HepG2 (cell line): ENCODE results near the gene TEAD3. TPM values are rescaled to one million over a fixed set of nuclear protein-coding genes. Genes with fewer than 3 reads are reported as not detected.

Source experiments
- CENPBD1 ChIP-seq: sonication (generic); formaldehyde crosslinking; IDR thresholded peaks from 2 replicates; pipeline ENCODE4 v1.8.0; 2022; ENCODE audit warnings: missing genetic modification reagents, low read depth, mild to moderate bottlenecking, borderline replicate concordance
- GATA4 ChIP-seq: sonication (generic); IDR thresholded peaks from 2 replicates; pipeline ENCODE4 v1.6.1; 2016; ENCODE audit warnings: antibody characterized with exemption, low read depth, borderline replicate concordance
- HDAC2 ChIP-seq: sonication (generic); formaldehyde crosslinking; IDR thresholded peaks from 2 replicates; pipeline ENCODE4 v1.4.0; 2020; ENCODE audit warnings: missing genetic modification reagents
- HNF4A ChIP-seq: sonication (generic); formaldehyde crosslinking; IDR thresholded peaks from 2 replicates; pipeline ENCODE4 v1.4.0; 2020; ENCODE audit warnings: missing genetic modification reagents
- KDM1A ChIP-seq: IDR thresholded peaks from 2 replicates; pipeline ENCODE4 v1.6.1; 2016; ENCODE audit warnings: missing compliant biosample characterization
- MAX ChIP-seq: IDR thresholded peaks from 2 replicates; pipeline ENCODE4 v1.6.1; 2012; ENCODE audit warnings: inconsistent platforms
- MTF2 ChIP-seq: sonication (generic); formaldehyde crosslinking; IDR thresholded peaks from 2 replicates; pipeline ENCODE4 v1.5.0; 2020; ENCODE audit warnings: missing genetic modification reagents, borderline replicate concordance
- NFKBIZ ChIP-seq: IDR thresholded peaks from 2 replicates; pipeline ENCODE4 v1.6.1; 2018; ENCODE audit warnings: missing genetic modification reagents, missing compliant biosample characterization
- NR2F2 ChIP-seq: IDR thresholded peaks from 2 replicates; pipeline ENCODE4 v1.6.1; 2012; ENCODE audit warnings: low read depth, inconsistent platforms, borderline replicate concordance
- PHF21A ChIP-seq: sonication (generic); formaldehyde crosslinking; IDR thresholded peaks from 2 replicates; pipeline ENCODE4 v1.5.0; 2020; ENCODE audit warnings: mild to moderate bottlenecking, missing genetic modification reagents
- SP5 ChIP-seq: IDR thresholded peaks from 2 replicates; pipeline ENCODE4 v1.6.1; 2016; ENCODE audit warnings: low read depth, borderline replicate concordance
- TP53 ChIP-seq: sonication (generic); formaldehyde crosslinking; conservative IDR thresholded peaks from 2 replicates; pipeline ENCODE4 v1.4.0; 2020; ENCODE audit warnings: missing genetic modification reagents
- ZC3H4 ChIP-seq: sonication (generic); formaldehyde crosslinking; IDR thresholded peaks from 2 replicates; pipeline ENCODE4 v1.4.0; 2020; ENCODE audit warnings: missing genetic modification reagents, borderline replicate concordance
- ZFP41 ChIP-seq: sonication (generic); formaldehyde crosslinking; IDR thresholded peaks from 2 replicates; pipeline ENCODE4 v1.4.0; 2020; ENCODE audit warnings: mild to moderate bottlenecking, missing genetic modification reagents, borderline replicate concordance
- ZNF20 ChIP-seq: sonication (generic); formaldehyde crosslinking; IDR thresholded peaks from 2 replicates; pipeline ENCODE4 v1.4.0; 2020; ENCODE audit warnings: mild to moderate bottlenecking, moderate library complexity, missing genetic modification reagents
- ZNF510 ChIP-seq: sonication (generic); formaldehyde crosslinking; IDR thresholded peaks from 2 replicates; pipeline ENCODE4 v1.4.0; 2020; ENCODE audit warnings: low read depth, mild to moderate bottlenecking, missing genetic modification reagents
- ZNF580 ChIP-seq: IDR thresholded peaks from 2 replicates; pipeline ENCODE4 v1.6.1; 2016; ENCODE audit warnings: low read depth, borderline replicate concordance
- polyA plus RNA-seq, 8 experiments: library from polyadenylated mRNA; depleted of rRNA in 3 of 8; stranded (reverse) in 7 of 8; unstranded in 1 of 8; fragments of >200 nt; fragmentation: Illumina TruSeq in 4 of 8; extraction: Trizol in 4 of 8; gene quantifications; 2 replicates each; pipeline versions ENCODE4 v1.2.1 to v1.2.3, GENCODE V29; 2011 to 2016; ENCODE audit warnings: low read depth in 4 of 8, missing spikeins in 1 of 8, mixed read lengths in 1 of 8; ENCODE audit not compliant: insufficient read depth in 1 of 8
- total RNA-seq, 5 experiments: library from RNA; depleted of rRNA; stranded (reverse); fragments of >200 nt; fragmentation: Illumina TruSeq; extraction: Trizol; gene quantifications; 2 replicates each; pipeline ENCODE4 v1.2.3, GENCODE V29; 2016; ENCODE audit warnings: low read depth in 1 of 5
- TF ChIP-seq, protein P1 (sequence below): sonication (generic); formaldehyde crosslinking; IDR thresholded peaks from 2 replicates; pipeline ENCODE4 v1.4.0; 2020; ENCODE audit warnings: missing genetic modification reagents
- TF ChIP-seq, protein P2 (sequence below): sonication (generic); formaldehyde crosslinking; IDR thresholded peaks from 2 replicates; pipeline ENCODE4 v1.5.1; 2020; ENCODE audit warnings: mild to moderate bottlenecking, missing genetic modification reagents, borderline replicate concordance
- TF ChIP-seq, protein P3 (sequence below): sonication (generic); formaldehyde crosslinking; IDR thresholded peaks from 2 replicates; pipeline ENCODE4; 2020; ENCODE audit warnings: missing genetic modification reagents, mild to moderate bottlenecking, borderline replicate concordance
- TF ChIP-seq, protein P4 (sequence below): sonication (generic); formaldehyde crosslinking; IDR thresholded peaks from 2 replicates; pipeline ENCODE4 v1.5.0; 2020; ENCODE audit warnings: missing genetic modification reagents

Gene TEAD3
- total and polyA plus RNA-seq, 2 of the 13 experiments (the other 11 are each of a cell fraction or from before 2014, with no cell fraction given) = 15.1 to 16.5 TPM

DNA sequence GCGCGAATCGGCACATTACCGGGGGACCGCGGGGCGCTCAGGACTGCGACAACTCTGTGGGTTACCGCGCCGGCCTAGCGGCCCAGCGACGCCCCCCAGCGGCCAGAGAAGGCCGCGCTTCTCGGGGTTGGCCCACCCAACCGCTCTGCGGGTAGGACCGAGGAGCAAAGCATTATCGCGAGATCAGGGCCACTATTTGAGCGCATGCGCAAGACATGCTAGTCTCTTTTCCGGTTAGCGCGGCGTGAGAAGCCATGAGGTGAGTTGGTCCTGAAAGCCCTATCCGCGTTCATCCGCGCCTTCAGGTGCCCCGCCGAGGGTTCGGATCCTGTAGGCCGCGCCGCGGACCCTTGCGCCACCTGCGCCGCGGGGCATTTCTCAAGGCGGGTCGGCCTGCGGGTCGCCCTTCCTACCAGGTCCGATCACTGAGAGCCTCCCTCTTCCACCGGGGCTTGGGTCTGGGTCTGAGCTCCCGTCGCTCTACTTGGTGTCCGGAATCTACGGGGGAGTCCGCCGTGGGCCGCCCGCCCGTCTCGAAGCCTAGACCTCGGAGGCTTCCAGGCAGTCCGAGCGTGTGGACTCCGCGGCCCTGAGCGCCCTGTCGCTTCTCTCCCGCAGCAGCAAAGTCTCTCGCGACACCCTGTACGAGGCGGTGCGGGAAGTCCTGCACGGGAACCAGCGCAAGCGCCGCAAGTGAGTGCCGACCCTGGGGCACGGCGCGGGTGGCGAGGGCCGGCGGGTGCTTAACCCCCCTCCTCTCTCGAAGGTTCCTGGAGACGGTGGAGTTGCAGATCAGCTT is 28.5 kb downstream of the TEAD3 start, which contains the start of gene RPL10A (continued):
- TF ChIP-seq MAX (peak; percentile 98), HNF4A (CRISPR knock-in tag) (peak; percentile 33; the same call in 1 of the 2 replicates), PHF21A (CRISPR knock-in tag) (peak; percentile 92), NFKBIZ (CRISPR knock-in tag) (peak; percentile 89; the same call in 1 of the 2 replicates), KDM1A (CRISPR knock-in tag) (0 out of 2 replicates have a peak, but pooled peaks have one; percentile 13), GATA4 (peak; percentile 90; the same call in 1 of the 2 replicates), MTF2 (peak; percentile 98), ZFP41 (peak; percentile 93), ZNF20 (CRISPR knock-in tag) (no peak; the same call in 1 of the 2 replicates), HDAC2 (CRISPR knock-in tag) (peak; percentile 83), CENPBD1 (CRISPR knock-in tag) (peak; percentile 89; the same call in 1 of the 2 replicates), ZNF510 (CRISPR knock-in tag) (peak; percentile 99), SP5 (CRISPR knock-in tag) (no peak; the same call in 1 of the 2 replicates), TP53 (CRISPR knock-in tag) (no peak; the same call in none of the 2 replicates), NR2F2 (peak; percentile 68; the same call in 1 of the 2 replicates), ZC3H4 (CRISPR knock-in tag) (peak; percentile 60; the same call in 1 of the 2 replicates), ZNF580 (peak; percentile 99)
- TF ChIP-seq, protein P1, sequence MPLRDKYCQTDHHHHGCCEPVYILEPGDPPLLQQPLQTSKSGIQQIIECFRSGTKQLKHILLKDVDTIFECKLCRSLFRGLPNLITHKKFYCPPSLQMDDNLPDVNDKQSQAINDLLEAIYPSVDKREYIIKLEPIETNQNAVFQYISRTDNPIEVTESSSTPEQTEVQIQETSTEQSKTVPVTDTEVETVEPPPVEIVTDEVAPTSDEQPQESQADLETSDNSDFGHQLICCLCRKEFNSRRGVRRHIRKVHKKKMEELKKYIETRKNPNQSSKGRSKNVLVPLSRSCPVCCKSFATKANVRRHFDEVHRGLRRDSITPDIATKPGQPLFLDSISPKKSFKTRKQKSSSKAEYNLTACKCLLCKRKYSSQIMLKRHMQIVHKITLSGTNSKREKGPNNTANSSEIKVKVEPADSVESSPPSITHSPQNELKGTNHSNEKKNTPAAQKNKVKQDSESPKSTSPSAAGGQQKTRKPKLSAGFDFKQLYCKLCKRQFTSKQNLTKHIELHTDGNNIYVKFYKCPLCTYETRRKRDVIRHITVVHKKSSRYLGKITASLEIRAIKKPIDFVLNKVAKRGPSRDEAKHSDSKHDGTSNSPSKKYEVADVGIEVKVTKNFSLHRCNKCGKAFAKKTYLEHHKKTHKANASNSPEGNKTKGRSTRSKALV (CRISPR knock-in tag) = peak; percentile 94
- TF ChIP-seq, protein P2, sequence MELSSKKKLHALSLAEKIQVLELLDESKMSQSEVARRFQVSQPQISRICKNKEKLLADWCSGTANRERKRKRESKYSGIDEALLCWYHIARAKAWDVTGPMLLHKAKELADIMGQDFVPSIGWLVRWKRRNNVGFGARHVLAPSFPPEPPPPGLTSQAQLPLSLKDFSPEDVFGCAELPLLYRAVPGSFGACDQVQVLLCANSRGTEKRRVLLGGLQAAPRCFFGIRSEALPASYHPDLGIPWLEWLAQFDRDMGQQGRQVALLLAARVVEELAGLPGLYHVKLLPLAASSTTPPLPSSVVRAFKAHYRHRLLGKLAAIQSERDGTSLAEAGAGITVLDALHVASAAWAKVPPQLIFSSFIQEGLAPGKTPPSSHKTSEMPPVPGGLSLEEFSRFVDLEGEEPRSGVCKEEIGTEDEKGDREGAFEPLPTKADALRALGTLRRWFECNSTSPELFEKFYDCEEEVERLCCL (CRISPR knock-in tag) = peak; percentile 91
- TF ChIP-seq, protein P3, sequence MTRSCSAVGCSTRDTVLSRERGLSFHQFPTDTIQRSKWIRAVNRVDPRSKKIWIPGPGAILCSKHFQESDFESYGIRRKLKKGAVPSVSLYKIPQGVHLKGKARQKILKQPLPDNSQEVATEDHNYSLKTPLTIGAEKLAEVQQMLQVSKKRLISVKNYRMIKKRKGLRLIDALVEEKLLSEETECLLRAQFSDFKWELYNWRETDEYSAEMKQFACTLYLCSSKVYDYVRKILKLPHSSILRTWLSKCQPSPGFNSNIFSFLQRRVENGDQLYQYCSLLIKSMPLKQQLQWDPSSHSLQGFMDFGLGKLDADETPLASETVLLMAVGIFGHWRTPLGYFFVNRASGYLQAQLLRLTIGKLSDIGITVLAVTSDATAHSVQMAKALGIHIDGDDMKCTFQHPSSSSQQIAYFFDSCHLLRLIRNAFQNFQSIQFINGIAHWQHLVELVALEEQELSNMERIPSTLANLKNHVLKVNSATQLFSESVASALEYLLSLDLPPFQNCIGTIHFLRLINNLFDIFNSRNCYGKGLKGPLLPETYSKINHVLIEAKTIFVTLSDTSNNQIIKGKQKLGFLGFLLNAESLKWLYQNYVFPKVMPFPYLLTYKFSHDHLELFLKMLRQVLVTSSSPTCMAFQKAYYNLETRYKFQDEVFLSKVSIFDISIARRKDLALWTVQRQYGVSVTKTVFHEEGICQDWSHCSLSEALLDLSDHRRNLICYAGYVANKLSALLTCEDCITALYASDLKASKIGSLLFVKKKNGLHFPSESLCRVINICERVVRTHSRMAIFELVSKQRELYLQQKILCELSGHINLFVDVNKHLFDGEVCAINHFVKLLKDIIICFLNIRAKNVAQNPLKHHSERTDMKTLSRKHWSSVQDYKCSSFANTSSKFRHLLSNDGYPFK (CRISPR knock-in tag) = peak; percentile 90
- TF ChIP-seq, protein P4, sequence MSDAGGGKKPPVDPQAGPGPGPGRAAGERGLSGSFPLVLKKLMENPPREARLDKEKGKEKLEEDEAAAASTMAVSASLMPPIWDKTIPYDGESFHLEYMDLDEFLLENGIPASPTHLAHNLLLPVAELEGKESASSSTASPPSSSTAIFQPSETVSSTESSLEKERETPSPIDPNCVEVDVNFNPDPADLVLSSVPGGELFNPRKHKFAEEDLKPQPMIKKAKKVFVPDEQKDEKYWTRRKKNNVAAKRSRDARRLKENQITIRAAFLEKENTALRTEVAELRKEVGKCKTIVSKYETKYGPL (CRISPR knock-in tag) = no peak
